Activated CD4-positive, CD25-positive, alpha-beta regulatory T cell treated with anti-CD3 and anti-CD28 coated beads, Interleukin-2, amount 50 U/mL, for 72 hours (primary cell): ENCODE measurements around the gene MRPL44.
A peak's percentile ranks its signal among the peaks of the same experiment; 100 is the strongest.

Experiments used
- DNase-seq: peaks from one replicate; pipeline ENCODE4 v3.0.0; 2021

Gene MRPL44

DNA sequence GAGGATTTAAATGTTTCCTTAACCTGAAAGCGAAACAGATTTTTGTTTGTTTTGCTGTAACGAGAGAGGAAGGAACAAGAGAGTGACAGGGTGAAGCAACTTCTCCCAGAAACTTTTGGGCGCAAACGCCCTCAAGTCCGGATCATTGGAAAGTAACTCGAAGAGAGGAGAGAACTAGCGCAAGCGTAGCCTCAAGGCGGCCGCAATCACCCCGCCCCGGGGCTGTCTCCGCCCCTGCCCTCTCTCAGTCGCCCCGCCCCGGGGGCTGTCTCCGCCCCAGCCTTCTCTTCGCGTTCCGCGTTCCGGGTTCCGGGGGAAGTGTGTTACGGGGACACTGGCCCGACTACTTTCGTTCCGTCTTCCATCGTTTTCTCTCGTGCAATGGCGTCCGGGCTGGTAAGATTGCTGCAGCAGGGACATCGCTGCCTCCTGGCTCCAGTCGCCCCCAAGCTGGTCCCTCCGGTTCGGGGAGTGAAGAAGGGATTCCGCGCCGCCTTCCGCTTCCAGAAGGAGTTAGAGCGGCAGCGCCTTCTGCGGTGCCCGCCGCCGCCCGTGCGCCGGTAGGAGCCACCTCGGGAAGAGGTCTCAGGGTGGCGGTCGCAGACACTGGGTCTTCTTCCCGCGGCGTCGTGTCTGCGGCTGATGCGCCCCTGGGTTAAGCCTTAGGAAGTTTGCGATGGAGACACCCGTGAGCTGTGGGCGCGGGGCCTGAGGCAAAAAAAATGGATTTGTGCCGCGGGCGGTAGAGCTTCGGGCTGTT is at the start of gene MRPL44:
TSS of gene MRPL44 (plus strand) at position 372 of the 760 bp plus-strand sequence. CDS start at position 382, 10 bp downstream.
- peak; percentile 99 for DNase-seq

DNA sequence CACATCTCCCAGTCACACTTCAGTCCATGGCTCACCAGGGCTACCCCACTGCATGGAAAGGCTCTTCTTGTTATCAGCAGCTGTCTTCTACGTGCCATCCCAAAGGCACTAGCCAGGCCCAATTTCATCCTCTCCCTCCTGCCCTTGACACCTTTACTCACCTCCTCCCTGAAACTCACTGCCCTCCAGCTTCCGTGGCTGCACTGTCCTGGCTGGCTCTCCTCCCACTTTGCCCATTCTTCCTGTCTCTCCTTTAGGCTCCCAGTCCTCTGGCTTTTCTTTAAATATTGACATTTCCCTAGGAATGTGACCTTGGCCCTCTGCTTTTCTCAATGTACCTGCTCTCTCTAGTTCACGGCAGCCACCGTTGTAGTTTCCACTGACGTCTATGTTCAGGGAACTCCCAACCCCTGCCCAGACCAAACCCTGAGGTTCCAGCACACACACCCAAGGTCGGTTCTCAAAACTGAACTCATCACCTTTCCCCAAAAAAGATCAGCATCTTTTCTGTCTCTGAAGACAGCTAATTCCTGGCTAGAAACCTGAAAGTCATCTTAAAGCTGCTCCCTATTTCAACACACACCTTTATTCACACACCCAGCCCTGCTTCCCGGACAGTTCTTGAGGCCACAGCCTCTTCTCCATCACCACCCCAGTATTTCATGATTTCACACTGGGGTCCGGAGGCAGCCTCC is 48.8 kb upstream of the MRPL44 start:
- no peak for DNase-seq

DNA sequence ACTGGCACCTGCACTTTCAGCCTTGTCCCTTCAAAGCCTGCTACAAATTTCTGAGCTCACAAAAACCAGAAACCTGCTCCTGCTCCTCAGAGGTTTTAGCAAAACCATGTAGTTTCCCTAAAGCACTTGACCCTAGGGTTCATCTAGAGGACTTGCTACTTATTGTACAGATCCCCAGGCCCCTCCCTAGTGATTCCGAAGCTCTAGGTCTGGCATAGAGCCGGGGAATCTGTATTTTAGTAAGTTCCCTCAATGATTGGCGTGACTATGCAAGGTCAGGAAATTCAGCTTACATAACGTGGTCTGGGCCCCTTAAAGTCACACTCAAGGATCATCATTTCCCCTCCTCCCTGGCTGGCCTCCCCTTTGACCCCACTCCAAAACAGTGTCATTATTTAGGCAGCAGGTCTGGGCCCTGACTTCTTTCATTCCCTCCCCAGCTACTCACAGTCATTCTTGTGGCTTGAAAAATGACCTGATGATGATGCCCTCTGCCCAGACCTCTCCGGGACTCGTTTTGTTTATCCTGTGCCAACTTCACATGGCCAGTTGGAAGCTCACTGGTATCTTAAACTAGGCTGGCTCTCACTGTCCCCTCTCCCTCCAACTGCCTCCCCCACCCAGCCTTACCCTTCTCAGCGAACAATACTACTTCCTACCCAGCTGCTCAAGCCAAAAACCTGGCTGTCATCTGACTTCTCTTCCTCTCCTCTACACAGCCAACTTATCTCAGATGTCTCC is 48.1 kb upstream of the MRPL44 start:
- DNase-seq, result no peak

DNA sequence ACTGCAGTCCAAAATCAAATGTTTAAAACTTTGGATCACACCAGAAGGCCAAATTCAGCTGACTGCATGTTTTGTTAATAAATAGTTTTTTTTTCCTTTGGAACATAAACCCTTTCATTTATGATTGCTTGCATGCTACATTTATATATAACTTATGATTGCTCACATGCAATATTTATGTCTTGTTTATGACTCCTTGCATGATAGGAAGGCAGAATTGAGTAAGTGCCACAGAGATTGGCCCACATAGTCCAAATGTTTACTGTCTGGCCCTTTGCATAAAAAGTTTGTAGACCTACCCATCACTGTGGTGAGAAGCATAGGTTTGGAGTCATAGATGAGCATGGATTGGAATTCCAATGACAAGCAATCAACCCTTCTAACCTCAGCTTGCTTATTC is 42.9 kb upstream of the MRPL44 start:
- no peak for DNase-seq

DNA sequence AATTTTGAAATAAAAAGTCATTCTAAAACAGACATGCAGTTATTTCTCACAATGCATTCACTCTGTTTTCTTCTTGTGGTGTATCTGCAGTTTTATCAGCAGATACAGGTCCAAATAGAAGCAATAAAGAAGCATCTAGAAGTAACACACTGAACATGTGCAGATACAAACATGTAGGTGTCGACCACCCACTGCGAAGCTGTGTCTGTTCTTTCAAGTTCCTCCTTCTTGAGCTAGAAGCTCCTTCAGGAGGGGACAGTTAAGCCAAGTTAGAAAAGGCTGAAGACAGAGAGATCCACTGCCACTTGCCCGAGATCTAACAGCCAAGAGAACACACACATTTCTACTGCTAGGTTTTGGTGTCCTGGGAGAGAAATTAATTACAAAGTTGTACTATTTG is 42.2 kb upstream of the MRPL44 start:
- DNase-seq, result no peak

DNA sequence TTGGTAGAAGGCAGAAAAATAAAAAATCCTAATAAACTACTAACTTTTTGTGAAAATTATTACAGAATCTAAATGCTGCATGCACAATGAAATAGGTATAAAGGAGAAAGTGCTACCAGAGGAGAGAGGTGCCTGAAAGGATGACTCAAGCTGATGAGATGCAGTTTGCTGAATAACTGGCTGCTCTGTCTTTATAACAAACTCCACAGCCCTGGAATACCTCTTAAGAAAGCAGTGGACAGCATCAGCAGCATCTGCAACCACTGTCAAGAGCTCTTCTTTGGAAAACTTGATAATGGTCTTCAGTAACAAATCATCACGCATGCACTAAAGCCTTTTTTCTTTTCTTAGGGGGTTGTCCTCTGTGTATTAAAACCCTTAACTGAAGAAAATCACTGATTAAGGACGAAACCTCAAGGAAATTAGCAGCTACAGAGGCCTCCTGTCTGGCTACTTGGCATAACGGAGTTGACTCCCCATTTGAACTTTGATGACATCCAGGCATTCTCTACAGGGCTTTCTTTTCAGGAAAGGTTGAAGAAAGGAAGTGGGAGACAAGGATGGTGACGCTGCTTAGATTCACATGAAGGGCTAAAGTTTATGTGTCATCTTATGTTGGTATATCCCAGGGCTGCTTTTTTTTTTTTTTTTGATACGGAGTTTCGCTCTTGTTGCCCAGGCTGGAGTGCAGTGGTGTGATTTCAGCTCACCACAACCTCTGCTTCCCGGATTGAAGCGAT is 40.9 kb upstream of the MRPL44 start:
- DNase-seq, result no peak

DNA sequence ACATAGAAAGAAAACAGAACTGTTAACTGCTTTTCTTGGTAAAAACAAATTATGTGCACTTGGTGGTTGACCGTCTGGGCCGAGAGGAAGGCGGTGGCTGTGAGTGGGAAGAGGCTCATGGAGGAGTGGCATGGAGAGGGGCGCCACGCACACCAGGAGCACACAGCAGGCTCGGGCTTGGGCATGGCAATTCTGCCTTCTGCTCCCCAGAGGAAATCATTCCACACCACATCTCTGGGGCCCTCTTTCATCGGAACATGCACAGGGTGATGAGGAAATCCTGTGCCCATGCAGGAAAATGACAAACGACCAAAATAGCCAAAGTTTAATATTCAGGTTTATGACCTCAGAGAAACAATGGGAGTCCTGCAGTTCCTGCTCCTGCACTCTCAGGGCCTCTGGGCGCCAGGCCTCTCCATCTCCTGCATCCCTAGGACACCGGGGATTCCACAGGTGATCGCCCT is 38.6 kb upstream of the MRPL44 start:
- no peak for DNase-seq

DNA sequence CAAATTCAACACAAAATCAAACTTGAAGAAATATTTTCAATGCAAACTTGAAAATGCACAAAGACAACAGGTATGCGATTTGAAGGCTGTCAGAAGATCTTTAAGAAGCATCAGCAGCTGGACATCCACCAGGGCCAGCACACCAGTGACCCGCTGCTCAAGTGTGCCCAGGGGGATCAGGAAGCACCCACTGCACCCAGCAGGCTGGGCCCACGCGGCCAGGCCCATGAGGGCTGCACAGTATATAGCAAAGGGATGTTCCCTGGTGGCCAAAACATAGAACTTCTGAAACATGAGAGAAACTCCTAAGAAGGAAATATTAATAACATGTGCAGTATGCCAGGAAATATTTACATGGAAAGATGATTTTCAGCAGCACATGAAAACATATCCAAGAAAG is 37.2 kb upstream of the MRPL44 start:
- no peak for DNase-seq

DNA sequence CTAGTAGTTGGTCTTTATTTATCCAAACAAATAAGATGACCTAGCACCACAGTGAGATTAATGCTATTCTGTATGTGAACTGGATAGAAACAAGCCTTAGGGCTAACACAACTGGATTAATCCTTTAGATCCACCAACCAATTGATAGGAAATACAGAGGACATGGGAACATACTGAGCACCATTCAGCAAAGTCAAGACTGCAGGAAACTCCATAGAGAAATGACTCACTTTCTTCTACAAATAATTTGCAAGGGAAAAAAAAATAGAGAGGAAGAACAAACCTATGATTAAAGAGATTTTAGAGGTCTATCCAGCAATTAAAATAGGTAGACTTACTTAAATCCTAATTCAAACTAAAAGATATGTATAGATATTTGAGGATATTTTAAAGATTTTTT is 36.1 kb upstream of the MRPL44 start:
- no peak for DNase-seq

DNA sequence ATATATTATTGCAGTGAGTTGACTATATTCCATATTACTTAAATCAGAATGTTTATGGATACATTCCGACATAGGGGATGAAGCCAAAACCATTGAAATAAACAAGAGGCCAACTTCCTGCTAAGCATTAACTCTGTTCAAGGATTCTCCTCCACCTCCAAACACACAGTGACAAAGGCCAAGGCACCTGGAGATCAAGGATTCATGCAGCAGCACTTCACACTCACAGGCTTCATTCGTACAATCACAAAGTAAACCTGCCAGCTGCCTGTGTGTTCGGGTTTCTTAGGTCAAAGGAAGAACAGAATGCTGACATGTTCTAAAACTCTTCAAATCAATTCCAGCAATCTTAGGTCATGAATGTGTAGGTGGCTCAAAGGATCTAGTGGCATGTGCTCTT is 35.0 kb upstream of the MRPL44 start:
- DNase-seq, result no peak

DNA sequence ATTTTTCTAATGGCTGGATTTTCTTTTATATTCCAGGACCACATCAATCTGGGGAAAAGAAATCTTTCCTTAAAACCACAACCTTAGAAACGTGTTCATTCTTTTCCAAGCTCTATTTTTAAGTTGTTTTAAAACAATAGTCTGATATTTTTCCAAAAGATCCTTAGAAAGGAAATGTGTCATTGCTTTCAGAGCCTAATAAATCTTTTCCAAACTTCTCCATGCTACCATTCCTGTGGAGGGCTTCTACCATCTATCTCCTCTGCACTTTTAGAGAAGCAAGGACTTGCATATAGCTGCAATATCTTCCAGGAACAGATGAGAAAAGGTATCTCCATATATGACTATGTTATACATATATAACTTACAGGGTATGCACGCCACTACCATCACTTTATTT is 33.3 kb upstream of the MRPL44 start:
- no peak for DNase-seq

DNA sequence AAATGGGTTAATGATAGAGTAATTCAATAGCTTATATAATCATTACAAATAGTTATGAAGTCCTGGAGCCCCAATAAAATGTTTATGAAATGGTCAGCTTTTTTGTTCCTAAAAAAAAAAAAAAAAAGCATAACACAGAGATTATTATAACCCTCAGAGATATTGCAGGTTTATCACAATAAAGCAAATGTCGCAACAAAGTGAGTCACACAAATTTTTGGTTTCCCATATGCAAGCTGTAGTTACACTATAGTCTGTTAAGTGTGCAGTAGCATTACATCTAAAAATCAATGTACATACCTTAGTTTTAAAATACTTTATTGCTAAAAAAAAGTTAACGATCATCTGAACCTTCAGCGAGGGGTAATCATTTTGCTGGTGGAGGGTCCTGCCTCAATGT is 32.2 kb upstream of the MRPL44 start:
- no peak for DNase-seq

DNA sequence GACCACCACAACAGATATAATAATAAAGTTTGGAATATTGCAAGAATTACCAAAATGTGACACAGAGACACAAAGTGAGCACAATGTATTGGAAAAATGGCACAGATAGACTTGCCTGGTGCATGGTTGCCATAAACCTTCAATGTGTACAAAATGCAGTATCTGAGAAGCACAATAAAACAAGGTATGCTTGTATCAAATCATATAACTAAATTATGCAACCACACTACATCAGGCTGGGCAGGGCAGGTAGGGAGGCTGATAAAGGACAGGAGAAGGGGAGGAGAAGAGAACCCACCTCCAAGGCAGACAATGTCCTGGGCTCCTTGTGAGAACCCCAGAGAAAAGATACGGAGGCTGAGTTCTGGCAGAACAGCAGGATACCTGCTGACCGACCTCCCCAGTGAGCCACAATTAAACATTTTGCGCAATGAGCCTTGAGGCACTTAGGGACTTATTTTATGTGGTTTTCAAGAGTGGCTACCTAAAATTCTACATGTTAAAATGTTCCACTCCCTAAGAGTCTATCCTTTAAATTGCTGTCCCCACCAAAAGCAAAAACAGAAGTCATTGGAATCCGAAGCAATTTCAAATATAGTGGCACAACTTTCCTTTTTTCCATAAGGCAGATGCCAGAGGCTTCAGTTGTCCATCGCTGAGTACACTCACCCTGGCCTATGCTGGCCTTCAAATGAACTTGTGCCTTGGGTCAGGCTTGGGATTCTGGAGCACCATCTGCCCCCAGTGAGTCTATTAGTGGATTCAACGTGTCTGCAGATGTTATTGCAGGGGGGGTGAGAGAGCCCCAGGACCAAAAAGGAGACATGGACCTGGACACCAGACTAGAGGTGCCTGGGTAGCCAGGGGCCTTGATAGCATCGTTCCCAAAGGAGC is 28.9 kb upstream of the MRPL44 start:
- no peak for DNase-seq

DNA sequence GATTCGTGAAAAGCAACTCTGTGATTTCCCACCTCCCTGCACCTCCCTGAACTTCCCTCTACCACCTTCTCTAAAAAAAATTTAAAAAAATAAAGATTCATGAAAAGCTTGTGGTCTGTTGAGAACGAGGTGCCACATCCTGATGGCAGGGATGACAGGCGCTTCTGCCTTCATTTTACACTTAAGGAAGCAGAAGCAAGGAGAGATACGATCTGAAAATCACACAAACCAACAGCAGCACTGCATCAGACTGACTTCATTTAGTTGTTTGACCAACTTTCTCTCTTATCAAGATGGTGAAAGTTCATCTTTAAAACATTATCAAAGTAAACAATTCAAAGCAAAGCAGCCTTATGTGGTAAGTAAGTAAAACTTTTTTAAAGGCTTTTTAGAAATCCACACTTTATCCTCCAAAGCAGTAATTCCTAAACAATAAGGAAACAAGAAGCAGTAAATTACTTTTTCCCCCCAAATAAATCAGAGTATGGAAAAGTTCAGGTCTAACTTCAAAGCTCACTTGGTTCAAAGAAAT is 27.6 kb upstream of the MRPL44 start:
- DNase-seq, result no peak

DNA sequence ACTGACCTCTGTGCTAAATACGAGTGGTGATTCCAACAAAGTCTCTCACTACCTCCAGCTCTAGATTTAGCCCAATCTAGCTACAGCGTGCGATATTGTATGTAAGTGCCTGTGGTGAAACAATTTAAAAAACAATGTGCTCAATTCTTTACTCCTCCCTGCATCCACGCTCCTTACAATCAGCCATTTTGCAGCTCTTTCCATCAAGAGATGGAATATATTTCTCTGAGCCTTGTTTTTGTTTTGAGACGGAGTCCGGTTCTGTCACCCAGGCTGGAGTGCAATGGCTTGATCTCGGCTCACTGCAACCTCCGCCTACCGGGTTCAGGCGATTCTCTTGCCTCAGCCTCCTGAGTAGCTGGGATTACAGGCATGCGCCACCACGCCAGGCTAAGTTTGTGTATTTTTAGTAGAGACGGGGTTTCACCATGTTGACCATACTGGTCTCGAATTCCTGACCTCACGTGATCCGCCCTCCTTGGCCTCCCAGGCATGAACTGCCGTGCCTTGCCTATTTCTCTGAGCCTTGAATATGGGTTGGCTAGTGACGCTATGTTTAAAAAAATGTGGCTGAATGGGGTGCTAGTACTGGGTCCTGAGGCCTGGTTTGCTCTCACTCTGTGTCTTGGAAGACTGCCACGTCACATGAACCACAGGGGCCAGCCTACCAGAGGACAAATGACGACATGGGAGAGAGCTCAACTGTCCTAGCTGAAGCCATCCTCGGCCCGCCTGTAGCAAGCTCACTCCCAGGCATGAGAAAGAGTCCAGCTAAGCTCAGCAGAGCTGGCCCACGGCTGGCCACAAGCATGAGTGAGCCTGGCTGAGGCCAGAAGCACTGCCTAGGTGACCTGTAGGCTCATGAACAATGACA is 26.9 kb upstream of the MRPL44 start:
- DNase-seq, result no peak

DNA sequence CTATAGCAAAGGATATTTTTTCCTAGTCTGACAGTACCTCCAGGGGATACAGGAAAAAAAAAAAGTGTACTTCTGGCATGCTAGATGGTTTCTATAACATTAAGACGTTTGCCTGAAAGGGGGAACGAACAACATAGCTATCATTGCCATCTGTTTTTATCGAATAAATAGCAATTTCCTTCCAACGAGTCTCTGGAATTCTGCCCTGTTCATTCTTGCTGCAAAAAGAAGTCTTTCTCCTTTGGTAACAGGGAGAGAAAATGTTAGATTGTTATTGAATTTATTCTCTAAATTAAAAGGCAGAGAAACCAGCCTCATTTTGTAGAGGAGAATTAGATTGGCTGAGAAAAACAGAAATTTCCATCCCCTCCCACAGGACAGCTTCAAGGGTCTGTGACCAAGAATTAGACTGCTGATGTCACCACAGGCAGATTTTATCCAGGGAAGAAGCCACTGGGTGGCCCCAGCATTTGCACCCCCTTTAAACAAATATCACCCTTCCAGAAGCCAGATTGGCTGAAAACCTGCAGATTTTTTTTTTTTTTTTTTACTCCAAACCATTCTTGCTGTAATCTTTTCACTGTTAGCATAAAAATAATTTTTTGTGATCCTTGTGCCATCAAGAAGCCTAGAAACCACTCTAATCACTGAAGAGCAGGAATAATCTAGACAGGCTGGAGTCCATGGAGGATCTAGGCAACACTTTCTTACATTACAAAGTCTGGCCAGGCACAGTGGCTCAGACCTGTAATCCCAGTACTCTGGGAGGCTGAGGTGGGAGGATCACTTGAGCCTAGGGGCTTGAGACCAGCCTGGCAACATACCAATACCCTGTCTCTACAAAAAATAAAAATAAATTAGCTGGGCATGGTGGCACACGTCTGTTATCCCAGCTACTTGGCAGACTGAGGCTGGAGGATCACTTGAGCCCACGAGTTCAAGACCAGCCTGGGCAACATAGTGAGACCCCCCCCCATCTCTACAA is 24.2 kb upstream of the MRPL44 start:
- no peak for DNase-seq

DNA sequence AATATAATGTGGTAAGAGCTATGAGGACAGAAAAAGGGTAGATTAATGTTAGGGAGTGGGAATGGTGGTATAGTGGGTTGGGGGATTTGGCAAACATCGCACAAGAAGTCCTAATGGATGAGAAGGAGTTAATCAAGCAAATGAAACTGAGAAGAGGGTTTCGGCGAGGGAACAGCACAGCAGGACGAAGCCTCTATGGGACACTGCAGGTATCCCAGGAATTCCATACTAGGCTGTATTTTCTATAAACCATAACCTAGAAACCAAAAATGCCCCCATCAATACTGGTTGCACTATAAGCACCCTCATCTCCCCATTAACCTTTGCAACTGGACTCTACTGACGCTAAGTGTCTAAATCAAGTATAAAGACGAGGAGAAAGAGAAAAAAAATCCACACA is 22.4 kb upstream of the MRPL44 start:
- no peak for DNase-seq

DNA sequence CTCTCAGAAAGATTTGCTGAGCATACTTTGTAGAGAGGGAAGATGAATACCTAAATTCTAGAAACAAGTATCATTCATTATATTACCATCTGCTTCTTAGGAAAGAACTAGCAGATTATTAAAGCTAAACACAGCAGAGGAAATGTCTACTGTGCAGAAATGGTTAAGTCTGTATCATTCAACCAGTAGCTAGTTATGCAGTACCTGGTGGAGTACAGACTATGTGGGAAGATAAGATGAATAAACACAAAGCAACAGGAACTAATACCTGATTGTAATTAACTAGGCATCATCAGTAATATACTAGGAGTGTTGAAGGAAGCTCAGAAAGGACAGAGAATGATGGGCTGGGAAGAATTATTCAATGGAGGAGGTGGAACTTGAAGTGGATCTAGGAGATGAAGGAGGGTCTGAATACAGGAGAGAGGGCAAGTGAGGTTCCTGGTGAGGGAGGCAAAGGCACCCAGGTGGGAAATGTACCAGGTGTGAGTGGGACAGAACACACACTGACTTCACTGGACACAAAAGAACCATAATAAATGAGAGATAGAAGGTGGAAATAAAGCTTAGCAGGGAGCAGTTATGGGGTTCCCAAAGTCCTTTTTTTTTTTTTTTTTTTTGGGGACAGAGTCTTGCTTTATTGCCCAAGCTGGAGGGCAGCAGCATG is 21.7 kb upstream of the MRPL44 start:
- no peak for DNase-seq

DNA sequence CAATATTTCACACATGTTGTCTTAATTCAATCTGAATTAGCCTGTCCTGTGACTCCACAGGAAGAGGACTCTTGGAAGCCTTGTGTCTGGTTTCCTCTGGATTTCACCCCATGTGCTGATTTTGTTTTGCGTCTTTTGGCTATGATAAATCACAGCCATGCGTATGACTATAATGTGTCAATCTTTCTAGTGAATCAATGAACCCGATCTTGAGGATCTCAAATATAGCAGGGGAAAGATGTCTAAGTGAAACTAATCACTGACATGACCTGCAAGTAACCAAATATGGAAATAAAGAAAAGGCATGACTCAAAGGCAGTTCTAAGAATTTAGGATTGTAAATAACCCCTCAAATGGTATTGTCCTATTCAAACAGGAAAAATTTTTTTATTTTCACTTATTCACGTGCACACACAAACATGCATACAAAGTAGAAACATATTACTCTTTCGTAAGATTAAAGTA is 20.4 kb upstream of the MRPL44 start:
- DNase-seq, result no peak
